Measurements from ENCODE around the gene SOX1. TPM values are rescaled to one million over a fixed set of nuclear protein-coding genes. Genes with fewer than 3 reads are reported as not detected.

Gene SOX1
- total RNA-seq, 1 experiment from 2014 or later: not detected

DNA sequence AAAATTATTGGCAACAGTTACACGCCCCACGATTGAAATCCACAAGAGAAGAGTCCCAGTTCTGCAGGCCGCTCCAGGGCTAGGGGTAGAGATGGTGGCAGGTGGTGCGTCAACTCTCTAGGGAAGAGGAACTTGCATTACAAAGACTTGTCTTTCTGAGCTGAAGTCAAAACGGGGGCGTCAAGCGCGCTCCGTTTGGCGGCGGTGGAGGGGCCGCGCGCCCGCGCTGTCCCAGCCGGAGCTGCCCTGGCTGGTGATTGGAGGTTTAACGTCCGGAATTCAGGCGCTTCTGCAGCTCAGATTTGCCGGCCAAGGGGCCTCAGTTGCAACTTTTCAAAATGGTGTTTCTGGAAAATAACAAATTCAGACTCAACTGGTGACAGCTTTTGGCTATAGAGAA, 38.9 kb downstream of the SOX1 start:
- no peak overlapping the region for H3K27ac Mint-ChIP-seq (ENCODE audit: unreplicated experiment)

DNA sequence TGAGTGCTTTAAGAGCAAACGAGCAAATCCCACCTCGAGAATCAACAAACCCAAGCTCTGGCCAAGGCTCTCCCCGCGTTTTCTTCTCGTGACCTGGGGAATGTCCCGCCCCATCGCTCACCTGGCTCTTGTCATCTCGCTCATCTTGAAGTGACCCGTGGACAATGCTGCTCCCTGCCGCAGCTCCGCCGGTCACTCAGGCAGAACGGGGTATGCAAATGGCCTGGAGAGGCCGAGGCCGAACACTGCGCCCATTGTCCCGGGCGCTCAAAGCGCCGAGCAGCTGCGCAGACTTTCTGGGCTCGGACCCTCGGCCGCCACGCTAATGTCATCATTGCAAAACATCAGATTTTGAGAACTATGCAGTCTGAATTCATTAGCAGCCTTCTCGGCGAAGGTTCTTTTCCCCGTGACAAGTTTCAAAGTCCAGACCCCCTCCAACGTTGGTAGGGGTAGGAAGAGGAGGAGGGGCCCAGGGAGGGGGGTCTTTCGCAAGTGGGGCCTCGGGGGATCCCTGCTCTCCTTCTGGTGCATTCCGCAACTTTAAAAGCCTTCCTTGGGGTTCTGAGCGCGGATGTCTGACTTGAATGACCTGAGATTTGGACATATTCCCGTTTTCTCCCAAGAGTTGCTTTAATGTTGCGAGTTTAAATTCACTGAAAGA, 39.7 kb downstream of the SOX1 start:
- H3K27me3 Mint-ChIP-seq (ENCODE audit: unreplicated experiment): no peaks in the 10 kb centered on the region
- peaks cover 3% of the 10 kb centered on the region for H3K9me3 Mint-ChIP-seq (ENCODE audit: low read depth, unreplicated experiment)
- CTCF ChIA-PET: no interaction called here
- no TSS peak for BruUV-seq (replicated peaks)
- DNase-seq: no peak
- H3K36me3 Mint-ChIP-seq (ENCODE audit: insufficient read depth, unreplicated experiment): no peaks in the 10 kb centered on the region
- intact Hi-C loops (cut with micrococcal nuclease; ENCODE audit: unreplicated experiment): no loop called here
- no peak overlapping the region for H3K4me3 Mint-ChIP-seq (ENCODE audit: low read depth, unreplicated experiment)
- no peaks in the 10 kb centered on the region for H3K4me1 Mint-ChIP-seq (ENCODE audit: low read depth, unreplicated experiment)
- H3K27ac Mint-ChIP-seq (ENCODE audit: unreplicated experiment): no peak overlapping the region
- TF ChIP-seq, protein P1, sequence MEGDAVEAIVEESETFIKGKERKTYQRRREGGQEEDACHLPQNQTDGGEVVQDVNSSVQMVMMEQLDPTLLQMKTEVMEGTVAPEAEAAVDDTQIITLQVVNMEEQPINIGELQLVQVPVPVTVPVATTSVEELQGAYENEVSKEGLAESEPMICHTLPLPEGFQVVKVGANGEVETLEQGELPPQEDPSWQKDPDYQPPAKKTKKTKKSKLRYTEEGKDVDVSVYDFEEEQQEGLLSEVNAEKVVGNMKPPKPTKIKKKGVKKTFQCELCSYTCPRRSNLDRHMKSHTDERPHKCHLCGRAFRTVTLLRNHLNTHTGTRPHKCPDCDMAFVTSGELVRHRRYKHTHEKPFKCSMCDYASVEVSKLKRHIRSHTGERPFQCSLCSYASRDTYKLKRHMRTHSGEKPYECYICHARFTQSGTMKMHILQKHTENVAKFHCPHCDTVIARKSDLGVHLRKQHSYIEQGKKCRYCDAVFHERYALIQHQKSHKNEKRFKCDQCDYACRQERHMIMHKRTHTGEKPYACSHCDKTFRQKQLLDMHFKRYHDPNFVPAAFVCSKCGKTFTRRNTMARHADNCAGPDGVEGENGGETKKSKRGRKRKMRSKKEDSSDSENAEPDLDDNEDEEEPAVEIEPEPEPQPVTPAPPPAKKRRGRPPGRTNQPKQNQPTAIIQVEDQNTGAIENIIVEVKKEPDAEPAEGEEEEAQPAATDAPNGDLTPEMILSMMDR (IDR thresholded peaks at IDR 0.05; ENCODE audit: unreplicated experiment): no peak

More for the DNA sequence above, 38.9 kb downstream of the SOX1 start:
- H3K4me3 Mint-ChIP-seq (ENCODE audit: low read depth, unreplicated experiment): no peak overlapping the region
- no peak for DNase-seq
- H3K27me3 Mint-ChIP-seq (ENCODE audit: unreplicated experiment): no peaks in the 10 kb centered on the region
- intact Hi-C loops (cut with micrococcal nuclease; ENCODE audit: unreplicated experiment): no loop called here
- no peaks in the 10 kb centered on the region for H3K4me1 Mint-ChIP-seq (ENCODE audit: low read depth, unreplicated experiment)
- CTCF ChIA-PET: no interaction called here
- peaks cover 3% of the 10 kb centered on the region for H3K9me3 Mint-ChIP-seq (ENCODE audit: low read depth, unreplicated experiment)
- no peaks in the 10 kb centered on the region for H3K36me3 Mint-ChIP-seq (ENCODE audit: insufficient read depth, unreplicated experiment)
- TF ChIP-seq, protein P1 (IDR thresholded peaks at IDR 0.05; ENCODE audit: unreplicated experiment): no peak
- no TSS peak for BruUV-seq (replicated peaks)

DNA sequence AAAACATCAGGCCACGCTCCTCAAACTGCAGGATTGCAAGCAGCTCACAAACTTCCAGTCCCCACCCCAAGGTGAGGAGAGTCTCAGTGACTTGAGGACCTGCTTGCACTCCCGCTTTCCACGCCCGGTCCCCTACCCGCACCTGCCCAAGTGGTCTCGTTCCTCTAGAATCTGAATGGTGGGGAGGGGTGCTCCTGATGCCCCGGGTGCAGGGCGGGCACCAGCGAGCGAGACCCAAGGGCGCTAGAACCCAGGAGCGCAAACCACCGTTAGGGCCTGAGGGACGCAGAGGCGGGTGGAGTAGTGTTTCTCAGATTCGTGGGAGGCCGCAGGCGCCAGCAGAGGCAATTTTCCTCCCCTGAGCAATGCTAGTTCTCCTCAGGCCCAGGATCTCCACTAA, 40.3 kb downstream of the SOX1 start:
- intact Hi-C loops (cut with micrococcal nuclease; ENCODE audit: unreplicated experiment): no loop called here
- DNase-seq: no peak
- Mint-ChIP-seq H3K36me3 (ENCODE audit: insufficient read depth, unreplicated experiment) (no peaks in the 10 kb centered on the region), H3K27ac (ENCODE audit: unreplicated experiment) (no peak overlapping the region), H3K27me3 (ENCODE audit: unreplicated experiment) (no peaks in the 10 kb centered on the region), H3K4me1 (ENCODE audit: low read depth, unreplicated experiment) (no peaks in the 10 kb centered on the region), H3K9me3 (ENCODE audit: low read depth, unreplicated experiment) (peaks cover 3% of the 10 kb centered on the region), H3K4me3 (ENCODE audit: low read depth, unreplicated experiment) (no peak overlapping the region)
- no TSS peak for BruUV-seq (replicated peaks)
- TF ChIP-seq, protein P1 (IDR thresholded peaks at IDR 0.05; ENCODE audit: unreplicated experiment): no peak
- CTCF ChIA-PET: no interaction called here

DNA sequence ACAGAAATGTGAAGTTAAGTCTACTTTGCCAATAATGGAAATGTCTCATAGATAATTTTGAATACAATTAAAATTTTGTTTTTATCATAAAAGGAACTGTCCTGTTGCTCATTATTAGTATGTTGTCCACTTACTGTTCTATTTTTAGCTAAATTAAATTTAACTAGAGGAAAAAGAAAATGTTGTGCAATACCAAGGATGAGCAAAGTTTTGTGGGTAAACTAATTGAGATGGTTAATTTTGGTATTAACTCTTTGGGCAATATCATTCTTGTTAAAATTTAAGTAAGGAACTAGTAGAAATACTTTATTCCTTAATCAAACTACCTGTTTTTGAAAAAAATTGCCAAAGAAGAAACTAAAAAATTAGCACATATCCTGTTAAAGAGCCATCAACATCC, 43.5 kb downstream of the SOX1 start:
- intact Hi-C loops (cut with micrococcal nuclease; ENCODE audit: unreplicated experiment): no loop called here
- no peak for DNase-seq
- Mint-ChIP-seq H3K9me3 (ENCODE audit: low read depth, unreplicated experiment) (peaks cover 3% of the 10 kb centered on the region), H3K27ac (ENCODE audit: unreplicated experiment) (no peak overlapping the region), H3K4me3 (ENCODE audit: low read depth, unreplicated experiment) (no peak overlapping the region), H3K4me1 (ENCODE audit: low read depth, unreplicated experiment) (no peaks in the 10 kb centered on the region), H3K27me3 (ENCODE audit: unreplicated experiment) (no peaks in the 10 kb centered on the region), H3K36me3 (ENCODE audit: insufficient read depth, unreplicated experiment) (no peaks in the 10 kb centered on the region)
- BruUV-seq (replicated peaks): no TSS peak
- TF ChIP-seq, protein P1 (IDR thresholded peaks at IDR 0.05; ENCODE audit: unreplicated experiment): no peak
- CTCF ChIA-PET: no interaction called here
